Sigmoid colon (tissue), 7 donors: Measurements from ENCODE around the gene NUTF2. TPM values are rescaled to one million over a fixed set of nuclear protein-coding genes. Genes with fewer than 3 reads are reported as not detected.
"Not testable (repeated sequence)": the region's sequence is repeated elsewhere in the genome, so short reads cannot be mapped to it uniquely, and the experiment has no call there.

Experiments used
- DNase-seq: peaks from one replicate; pipeline ENCODE4 v3.0.0-alpha.2; 2019
- H3K27ac ChIP-seq, 4 donors: fragments of 200-600 bp; sonication (generic); one replicate each; pipeline ENCODE4 v1.5.1; 2016 to 2019; ENCODE audit warnings: mild to moderate bottlenecking in 1 of 4
- H3K27me3 ChIP-seq, 3 donors: fragments of 200-600 bp; sonication (generic); one replicate each; pipeline ENCODE4 v1.5.1; 2019; ENCODE audit warnings: mild to moderate bottlenecking in 1 of 3
- H3K36me3 ChIP-seq, 4 donors: fragments of 200-600 bp; sonication (generic); one replicate each; pipeline ENCODE4 v1.5.1; 2016 to 2019
- H3K4me1 ChIP-seq, 4 donors: fragments of 200-600 bp; sonication (generic); one replicate each; pipeline ENCODE4 v1.5.1; 2017 to 2019
- H3K4me3 ChIP-seq, 4 donors: fragments of 200-600 bp; sonication (generic); one replicate each; pipeline ENCODE4 v1.5.1; 2017 to 2019; ENCODE audit warnings: mild to moderate bottlenecking in 2 of 4, moderate library complexity in 1 of 4
- H3K9me3 ChIP-seq, 4 donors: fragments of 200-600 bp in 3 of 4; sonication (generic) in 3 of 4; one replicate each; pipeline versions ENCODE4 v1.5.1 to v1.6.1; 2013 to 2019
- CTCF ChIP-seq, 4 experiments: fragments of 450-650 bp in 3 of 4; fragments of 200-600 bp in 1 of 4; IDR thresholded peaks; one replicate each; pipeline ENCODE4 v1.5.1; 2016 to 2019; ENCODE audit warnings: antibody characterized with exemption in 4 of 4, mild to moderate bottlenecking in 3 of 4, moderate library complexity in 2 of 4
- EP300 ChIP-seq, 4 donors: sonication (generic); formaldehyde crosslinking; IDR thresholded peaks; one replicate each; pipeline ENCODE4 v1.6.1; 2017; ENCODE audit warnings: antibody characterized with exemption in 4 of 4
- POLR2A ChIP-seq, 2 donors: fragments of 450-650 bp; IDR thresholded peaks; one replicate each; pipeline ENCODE4 v1.6.1; 2016; ENCODE audit warnings: antibody characterized with exemption in 2 of 2, mild to moderate bottlenecking in 2 of 2, moderate library complexity in 2 of 2
- POLR2AphosphoS5 ChIP-seq, 4 donors: sonication (generic); formaldehyde crosslinking; IDR thresholded peaks; one replicate each; pipeline ENCODE4 v1.6.1; 2017; ENCODE audit warnings: antibody characterized with exemption in 4 of 4
- WGBS, 2 donors: extraction: QIAGEN DNeasy Blood & Tissue Kit; methylation state at CpG; one replicate each; pipeline ENCODE4 v1.1.7; 2013; 5-methylcytosine and 5-hydroxymethylcytosine counted together
- intact Hi-C: fragments of 100-400 bp; cut with DNase I; formaldehyde crosslinking; loops from one replicate; pipeline ENCODE4 v1.15.1; 2023
- polyA plus RNA-seq, 3 donors: library from polyadenylated mRNA; stranded (reverse); fragments of 200-250 nt; gene quantifications; one replicate each; pipeline ENCODE4 v1.2.3, GENCODE V29; 2013
- total RNA-seq, 4 donors: library from RNA; depleted of rRNA; stranded (reverse); fragments of >200 nt; gene quantifications; one replicate each; pipeline ENCODE4 v1.1.0, GENCODE V29; 2016
- donor health status: healthy with polysubstance abuse.
- donor health status: Bipolar disorder and iron deficiency.
- donor health status: healthy.

Gene NUTF2
- total and polyA plus RNA-seq, 7 donors, result 50.8 to 115 (median 93.8) TPM

- DNase-seq, result peak; percentile 96
- H3K4me1 ChIP-seq, result peaks cover 0 to 19% (median 17%) of the 10 kb centered on the region in 4 donors
- peaks cover 12 to 37% (median 21%) of the 10 kb centered on the region in 4 donors for H3K36me3 ChIP-seq
- no peaks in the 10 kb centered on the region for H3K27me3 ChIP-seq
- 0 to 1% methylated on average over 49 of the region's 49 CpGs for WGBS, 2 donors
- intact Hi-C loops, result no loop called here
- H3K27ac ChIP-seq, result peak overlapping the region; percentile 80 to 84 (median 82)
- no peaks in the 10 kb centered on the region for H3K9me3 ChIP-seq
- TF ChIP-seq POLR2A (IDR thresholded peaks at IDR 0.05) (peak; percentile 55 to 64), POLR2AphosphoS5 (IDR thresholded peaks at IDR 0.05) (peak; percentile 39 to 82 (median 77)), EP300 (IDR thresholded peaks at IDR 0.05) (no peak)
- H3K4me3 ChIP-seq, result peak overlapping the region; percentile 72 to 99 (median 84)
These were observed 13.1 kb upstream of the NUTF2 start for GRCh38 chr16:67833415-67834241.

GRCh38 chr16:67834242-67834614 lies 12.5 kb upstream of the NUTF2 start:
- H3K27ac ChIP-seq, result peak overlapping the region; percentile 80 to 84 (median 82)
- TF ChIP-seq POLR2AphosphoS5 (IDR thresholded peaks at IDR 0.05) (no peak), POLR2A (IDR thresholded peaks at IDR 0.05) (no peak), CTCF (IDR thresholded peaks at IDR 0.05) (no peak), EP300 (IDR thresholded peaks at IDR 0.05) (no peak)
- peaks cover 0 to 19% (median 17%) of the 10 kb centered on the region in 4 donors for H3K4me1 ChIP-seq
- H3K36me3 ChIP-seq, result peaks cover 10 to 31% (median 17%) of the 10 kb centered on the region in 4 donors
- peak overlapping the region; percentile 72 to 99 (median 84) for H3K4me3 ChIP-seq
- 74 to 84% methylated on average over 10 of the region's 10 CpGs for WGBS, 2 donors
- no peak for DNase-seq
- H3K9me3 ChIP-seq, result no peaks in the 10 kb centered on the region
- H3K27me3 ChIP-seq, result no peaks in the 10 kb centered on the region
- intact Hi-C loops, result no loop called here

- H3K27me3 ChIP-seq, H3K36me3 ChIP-seq, H3K9me3 ChIP-seq, H3K27ac ChIP-seq, DNase-seq, intact Hi-C loops, H3K4me3 ChIP-seq: not testable (repeated sequence)
- H3K4me1 ChIP-seq, result peaks cover 0 to 24% (median 23%) of the 10 kb centered on the region in 4 donors
- whole genome bisulfite sequencing, 2 donors, result 54 to 82% methylated on average over 10 of the region's 10 CpGs
These were observed 9.5 kb upstream of the NUTF2 start for GRCh38 chr16:67837190-67837589.

GRCh38 chr16:67837811-67838210 lies 8.9 kb upstream of the NUTF2 start:
- peaks cover 0 to 20% (median 18%) of the 10 kb centered on the region in 4 donors for H3K4me1 ChIP-seq
- H3K27ac ChIP-seq, result no peak overlapping the region
- no peaks in the 10 kb centered on the region for H3K36me3 ChIP-seq
- no peak overlapping the region for H3K4me3 ChIP-seq
- H3K9me3 ChIP-seq, result no peaks in the 10 kb centered on the region
- intact Hi-C loops, result no loop called here
- 87% methylated on average over 2 of the region's 2 CpGs for WGBS, 2 donors
- no peak for DNase-seq
- H3K27me3 ChIP-seq, result no peaks in the 10 kb centered on the region
- TF ChIP-seq EP300 (IDR thresholded peaks at IDR 0.05) (no peak), POLR2AphosphoS5 (IDR thresholded peaks at IDR 0.05) (no peak), POLR2A (IDR thresholded peaks at IDR 0.05) (no peak), CTCF (IDR thresholded peaks at IDR 0.05) (no peak)

GRCh38 chr16:67841198-67841815 lies 5.4 kb upstream of the NUTF2 start:
- H3K27ac ChIP-seq, result peak overlapping the region; percentile 96 to 99 (median 99)
- H3K36me3 ChIP-seq, result no peaks in the 10 kb centered on the region
- no peaks in the 10 kb centered on the region for H3K9me3 ChIP-seq
- DNase-seq, result no peak
- WGBS, 2 donors, result 42 to 64% methylated on average over 17 of the region's 17 CpGs
- peaks cover 0 to 42% (median 40%) of the 10 kb centered on the region in 4 donors for H3K4me1 ChIP-seq
- TF ChIP-seq POLR2AphosphoS5 (IDR thresholded peaks at IDR 0.05), result no peak
- TF ChIP-seq CTCF (IDR thresholded peaks at IDR 0.05), result no peak
- no peak for TF ChIP-seq POLR2A (IDR thresholded peaks at IDR 0.05)
- no peak for TF ChIP-seq EP300 (IDR thresholded peaks at IDR 0.05)
- intact Hi-C loops, result loop anchor here (5.0 to 10.0 kb wide), 2 partner anchors 96 to 317 kb away; partner anchors contain the start of genes PSMB10 and RIPOR1
- peak overlapping the region; percentile 61 to 94 (median 78) for H3K4me3 ChIP-seq
- no peaks in the 10 kb centered on the region for H3K27me3 ChIP-seq
